Stomach (tissue), 9 donors: ENCODE measurements around the gene GLMP. TPM values are rescaled to one million over a fixed set of nuclear protein-coding genes. Genes with fewer than 3 reads are reported as not detected.
A peak's percentile ranks its signal among the peaks of the same experiment; 100 is the strongest.

Source experiments
- DNase-seq, 2 donors: peaks; one replicate each; pipeline versions ENCODE4 v3.0.0 to v3.0.0-alpha.2; 2013 to 2019
- H3K27ac ChIP-seq, 5 donors: fragments of 200-600 bp in 4 of 5; sonication (generic) in 4 of 5; one replicate each; pipeline ENCODE4 v1.5.1; 2013 to 2019; ENCODE audit warnings: mild to moderate bottlenecking in 1 of 5, moderate library complexity in 1 of 5
- H3K27me3 ChIP-seq, 3 donors: fragments of 200-600 bp; sonication (generic); one replicate each; pipeline ENCODE4 v1.5.1; 2017 to 2019; ENCODE audit warnings: mixed run types in 1 of 3
- H3K36me3 ChIP-seq, 4 donors: fragments of 200-600 bp; sonication (generic); 1 replicate in 3 of 4; 2 replicates in 1 of 4; pipeline ENCODE4 v1.5.1; 2016 to 2019
- H3K4me1 ChIP-seq, 4 donors: fragments of 200-600 bp; sonication (generic); one replicate each; pipeline ENCODE4 v1.5.1; 2016 to 2019
- H3K4me3 ChIP-seq, 4 donors: fragments of 200-600 bp; sonication (generic) in 3 of 4; one replicate each; pipeline ENCODE4 v1.5.1; 2016 to 2019; ENCODE audit warnings: mild to moderate bottlenecking in 1 of 4
- H3K9me3 ChIP-seq, 4 donors: fragments of 200-600 bp; sonication (generic); one replicate each; pipeline ENCODE4 v1.5.1; 2016 to 2019
- EP300 ChIP-seq: sonication (generic); formaldehyde crosslinking; IDR thresholded peaks from one replicate; pipeline ENCODE4 v1.6.1; 2017; ENCODE audit warnings: antibody characterized with exemption
- POLR2A ChIP-seq, 4 donors: fragments of 450-650 bp; IDR thresholded peaks; one replicate each; pipeline ENCODE4 v1.6.1; 2016; ENCODE audit warnings: antibody characterized with exemption in 4 of 4, control low read depth in 2 of 4, mild to moderate bottlenecking in 1 of 4, moderate library complexity in 1 of 4
- POLR2AphosphoS5 ChIP-seq, 3 donors: sonication (generic); formaldehyde crosslinking; IDR thresholded peaks; one replicate each; pipeline ENCODE4 v1.6.1; 2016; ENCODE audit warnings: antibody characterized with exemption in 3 of 3
- WGBS, 5 donors: extraction: QIAGEN DNeasy Blood & Tissue Kit in 3 of 5; methylation state at CpG; one replicate each; pipeline versions ENCODE4 v1.1.5 to v1.1.7; 2013 to 2018; 5-methylcytosine and 5-hydroxymethylcytosine counted together
- intact Hi-C: fragments of 100-400 bp; cut with DNase I; formaldehyde crosslinking; loops from one replicate; pipeline ENCODE4 v1.15.1; 2023; ENCODE audit warnings: low total_unique reads
- polyA plus RNA-seq, 3 donors: library from polyadenylated mRNA; stranded (reverse); fragments of 200-250 nt; gene quantifications; one replicate each; pipeline ENCODE4 v1.2.3, GENCODE V29; 2013
- total RNA-seq, 5 donors: library from RNA; depleted of rRNA; stranded (reverse); fragments of >200 nt; gene quantifications; one replicate each; pipeline versions ENCODE4 v1.1.0 to v1.2.3, GENCODE V29; 2014 to 2016
- TF ChIP-seq, protein P1 (sequence below), 7 experiments: fragments of 450-650 bp in 4 of 7; fragments of 200-600 bp in 3 of 7; sonication (generic) in 3 of 7; IDR thresholded peaks; one replicate each; pipeline ENCODE4 v1.5.1; 2016 to 2019; ENCODE audit warnings: antibody characterized with exemption in 7 of 7, control low read depth in 2 of 7, mild to moderate bottlenecking in 1 of 7
- donor health status: healthy with polysubstance abuse.
- donor health status: Bipolar disorder and iron deficiency.
- donor health status: healthy.

The GLMP gene
- total and polyA plus RNA-seq, 8 donors, result 1.4 to 92.9 (median 28.4) TPM

DNA sequence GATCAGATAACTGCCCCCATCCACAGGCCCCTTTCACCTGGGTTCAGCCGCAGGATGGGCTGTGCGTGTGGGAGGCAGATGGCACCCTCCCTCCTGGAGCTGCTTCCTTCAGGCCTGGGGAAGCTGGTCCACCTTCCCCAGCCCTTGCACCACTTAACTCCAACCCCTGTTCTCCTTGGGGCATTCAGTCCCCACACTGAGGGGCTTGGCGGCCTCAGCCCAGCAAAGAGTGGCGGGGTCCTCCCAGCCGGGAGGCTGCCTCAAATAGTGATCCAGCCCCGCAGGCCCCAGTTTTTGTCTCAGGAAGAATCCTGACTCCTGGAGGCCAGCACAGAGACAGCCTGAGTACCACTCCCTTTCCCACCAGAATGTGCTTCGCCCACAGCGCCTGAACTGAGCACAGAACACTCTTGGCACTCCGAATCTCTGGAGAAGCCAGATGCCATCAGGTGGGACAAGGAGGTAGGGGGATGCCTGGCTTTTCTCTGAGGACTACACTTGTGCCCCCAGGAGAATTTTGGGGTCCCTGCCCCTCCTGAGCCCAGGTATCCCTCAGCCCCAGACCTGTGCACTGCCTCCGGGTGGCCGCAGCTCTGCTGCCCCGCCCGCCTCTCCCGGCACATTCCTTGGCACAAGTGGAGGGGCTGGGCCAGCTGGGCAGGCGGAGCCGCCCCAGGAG lies 48.6 kb downstream of the GLMP start:
- H3K27me3 ChIP-seq, result peaks cover 0 to 31% (median 9%) of the 10 kb centered on the region in 3 donors
- 44 to 62% (median 47%) methylated on average over 15 to 16 of the region's 16 CpGs for WGBS, 5 donors
- peak; percentile 36 to 49 for DNase-seq
- TF ChIP-seq POLR2A (IDR thresholded peaks at IDR 0.05) (no peak), POLR2AphosphoS5 (IDR thresholded peaks at IDR 0.05) (no peak), EP300 (no peak)
- TF ChIP-seq, protein P1, sequence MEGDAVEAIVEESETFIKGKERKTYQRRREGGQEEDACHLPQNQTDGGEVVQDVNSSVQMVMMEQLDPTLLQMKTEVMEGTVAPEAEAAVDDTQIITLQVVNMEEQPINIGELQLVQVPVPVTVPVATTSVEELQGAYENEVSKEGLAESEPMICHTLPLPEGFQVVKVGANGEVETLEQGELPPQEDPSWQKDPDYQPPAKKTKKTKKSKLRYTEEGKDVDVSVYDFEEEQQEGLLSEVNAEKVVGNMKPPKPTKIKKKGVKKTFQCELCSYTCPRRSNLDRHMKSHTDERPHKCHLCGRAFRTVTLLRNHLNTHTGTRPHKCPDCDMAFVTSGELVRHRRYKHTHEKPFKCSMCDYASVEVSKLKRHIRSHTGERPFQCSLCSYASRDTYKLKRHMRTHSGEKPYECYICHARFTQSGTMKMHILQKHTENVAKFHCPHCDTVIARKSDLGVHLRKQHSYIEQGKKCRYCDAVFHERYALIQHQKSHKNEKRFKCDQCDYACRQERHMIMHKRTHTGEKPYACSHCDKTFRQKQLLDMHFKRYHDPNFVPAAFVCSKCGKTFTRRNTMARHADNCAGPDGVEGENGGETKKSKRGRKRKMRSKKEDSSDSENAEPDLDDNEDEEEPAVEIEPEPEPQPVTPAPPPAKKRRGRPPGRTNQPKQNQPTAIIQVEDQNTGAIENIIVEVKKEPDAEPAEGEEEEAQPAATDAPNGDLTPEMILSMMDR (IDR thresholded peaks at IDR 0.05), result no peak
- peaks cover 23 to 42% (median 34%) of the 10 kb centered on the region in 4 donors for H3K36me3 ChIP-seq
- H3K4me1 ChIP-seq, result peaks cover 24 to 37% (median 34%) of the 10 kb centered on the region in 4 donors
- no peak overlapping the region for H3K27ac ChIP-seq
- intact Hi-C loops, result no loop called here
- no peaks in the 10 kb centered on the region for H3K9me3 ChIP-seq
- no peak overlapping the region for H3K4me3 ChIP-seq

- H3K4me1 ChIP-seq, result peaks cover 24 to 37% (median 34%) of the 10 kb centered on the region in 4 donors
- peak in 1 of 2 donors; percentile 23 for DNase-seq
- peak overlapping the region in 3 of 4 donors; percentile 34 to 54 (median 36) for H3K4me3 ChIP-seq
- peaks cover 17 to 42% (median 34%) of the 10 kb centered on the region in 4 donors for H3K36me3 ChIP-seq
- H3K27me3 ChIP-seq, result peaks cover 0 to 31% (median 9%) of the 10 kb centered on the region in 3 donors
- no peak overlapping the region for H3K27ac ChIP-seq
- 53 to 65% (median 56%) methylated on average over 10 of the region's 10 CpGs for WGBS, 5 donors
- intact Hi-C loops, result no loop called here
- H3K9me3 ChIP-seq, result no peaks in the 10 kb centered on the region
- TF ChIP-seq POLR2AphosphoS5 (IDR thresholded peaks at IDR 0.05) (no peak), EP300 (no peak), POLR2A (IDR thresholded peaks at IDR 0.05) (no peak)
- TF ChIP-seq, protein P1 (IDR thresholded peaks at IDR 0.05), result no peak
Measured at GRCh38 chr1:156246241-156246780, 49.2 kb downstream of the GLMP start.

- Histone ChIP-seq H3K27ac (no peak overlapping the region), H3K4me3 (peak overlapping the region; percentile 32 to 54 (median 35)), H3K27me3 (peaks cover 0 to 31% (median 9%) of the 10 kb centered on the region in 3 donors), H3K9me3 (no peaks in the 10 kb centered on the region), H3K4me1 (peaks cover 24 to 37% (median 34%) of the 10 kb centered on the region in 4 donors), H3K36me3 (peaks cover 10 to 42% (median 34%) of the 10 kb centered on the region in 4 donors)
- TF ChIP-seq, protein P1 (IDR thresholded peaks at IDR 0.05), result no peak
- TF ChIP-seq POLR2A (IDR thresholded peaks at IDR 0.05) (no peak), EP300 (no peak)
- intact Hi-C loops, result no loop called here
- DNase-seq, result peak; percentile 42 to 80
- WGBS, 5 donors, result 2 to 9% (median 4%) methylated on average over 32 to 69 of the region's 69 CpGs
Measured at GRCh38 chr1:156245451-156246232, 49.8 kb downstream of the GLMP start.

GRCh38 chr1:156244712-156245111 lies 50.8 kb downstream of the GLMP start:
- peaks cover 24 to 37% (median 34%) of the 10 kb centered on the region in 4 donors for H3K4me1 ChIP-seq
- no peak for TF ChIP-seq POLR2A (IDR thresholded peaks at IDR 0.05)
- TF ChIP-seq EP300, result no peak
- TF ChIP-seq, protein P1 (IDR thresholded peaks at IDR 0.05), result no peak
- no peak for TF ChIP-seq POLR2AphosphoS5 (IDR thresholded peaks at IDR 0.05)
- H3K27ac ChIP-seq, result no peak overlapping the region
- 77 to 89% (median 80%) methylated on average over 16 to 17 of the region's 17 CpGs for WGBS, 5 donors
- H3K4me3 ChIP-seq, result no peak overlapping the region
- H3K36me3 ChIP-seq, result peaks cover 9 to 42% (median 34%) of the 10 kb centered on the region in 4 donors
- peaks cover 0 to 31% (median 9%) of the 10 kb centered on the region in 3 donors for H3K27me3 ChIP-seq
- DNase-seq, result peak in 1 of 2 donors; percentile 14
- intact Hi-C loops, result no loop called here
- no peaks in the 10 kb centered on the region for H3K9me3 ChIP-seq
